ENCODE data around the gene MTERF1. TPM values are rescaled to one million over a fixed set of nuclear protein-coding genes. Genes with fewer than 3 reads are reported as not detected.

MTERF1 gene
- total and polyA plus RNA-seq, 2 experiments from 2014 or later = 14.5 to 19.7 TPM

DNA sequence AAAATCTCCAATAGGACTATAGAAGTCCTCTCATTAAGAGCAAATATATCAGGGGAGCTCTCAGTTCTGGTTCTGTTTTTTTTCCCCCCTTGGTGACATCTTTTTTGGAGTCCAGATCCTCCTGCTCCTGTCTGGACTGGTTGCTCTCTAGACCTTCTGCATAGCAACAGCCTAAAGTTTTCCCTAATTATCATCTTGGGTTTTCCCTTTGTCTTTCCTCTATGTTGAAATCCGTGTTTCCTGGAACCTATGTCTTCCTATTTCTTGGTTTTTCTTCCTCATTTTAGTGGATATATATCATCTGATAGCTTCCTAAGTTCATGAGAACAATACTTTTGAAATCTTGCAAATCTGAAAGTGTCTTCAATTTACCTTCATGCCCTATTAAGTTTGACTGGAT, 29.7 kb upstream of the MTERF1 start (continued):
- TF ChIP-seq, protein P1, sequence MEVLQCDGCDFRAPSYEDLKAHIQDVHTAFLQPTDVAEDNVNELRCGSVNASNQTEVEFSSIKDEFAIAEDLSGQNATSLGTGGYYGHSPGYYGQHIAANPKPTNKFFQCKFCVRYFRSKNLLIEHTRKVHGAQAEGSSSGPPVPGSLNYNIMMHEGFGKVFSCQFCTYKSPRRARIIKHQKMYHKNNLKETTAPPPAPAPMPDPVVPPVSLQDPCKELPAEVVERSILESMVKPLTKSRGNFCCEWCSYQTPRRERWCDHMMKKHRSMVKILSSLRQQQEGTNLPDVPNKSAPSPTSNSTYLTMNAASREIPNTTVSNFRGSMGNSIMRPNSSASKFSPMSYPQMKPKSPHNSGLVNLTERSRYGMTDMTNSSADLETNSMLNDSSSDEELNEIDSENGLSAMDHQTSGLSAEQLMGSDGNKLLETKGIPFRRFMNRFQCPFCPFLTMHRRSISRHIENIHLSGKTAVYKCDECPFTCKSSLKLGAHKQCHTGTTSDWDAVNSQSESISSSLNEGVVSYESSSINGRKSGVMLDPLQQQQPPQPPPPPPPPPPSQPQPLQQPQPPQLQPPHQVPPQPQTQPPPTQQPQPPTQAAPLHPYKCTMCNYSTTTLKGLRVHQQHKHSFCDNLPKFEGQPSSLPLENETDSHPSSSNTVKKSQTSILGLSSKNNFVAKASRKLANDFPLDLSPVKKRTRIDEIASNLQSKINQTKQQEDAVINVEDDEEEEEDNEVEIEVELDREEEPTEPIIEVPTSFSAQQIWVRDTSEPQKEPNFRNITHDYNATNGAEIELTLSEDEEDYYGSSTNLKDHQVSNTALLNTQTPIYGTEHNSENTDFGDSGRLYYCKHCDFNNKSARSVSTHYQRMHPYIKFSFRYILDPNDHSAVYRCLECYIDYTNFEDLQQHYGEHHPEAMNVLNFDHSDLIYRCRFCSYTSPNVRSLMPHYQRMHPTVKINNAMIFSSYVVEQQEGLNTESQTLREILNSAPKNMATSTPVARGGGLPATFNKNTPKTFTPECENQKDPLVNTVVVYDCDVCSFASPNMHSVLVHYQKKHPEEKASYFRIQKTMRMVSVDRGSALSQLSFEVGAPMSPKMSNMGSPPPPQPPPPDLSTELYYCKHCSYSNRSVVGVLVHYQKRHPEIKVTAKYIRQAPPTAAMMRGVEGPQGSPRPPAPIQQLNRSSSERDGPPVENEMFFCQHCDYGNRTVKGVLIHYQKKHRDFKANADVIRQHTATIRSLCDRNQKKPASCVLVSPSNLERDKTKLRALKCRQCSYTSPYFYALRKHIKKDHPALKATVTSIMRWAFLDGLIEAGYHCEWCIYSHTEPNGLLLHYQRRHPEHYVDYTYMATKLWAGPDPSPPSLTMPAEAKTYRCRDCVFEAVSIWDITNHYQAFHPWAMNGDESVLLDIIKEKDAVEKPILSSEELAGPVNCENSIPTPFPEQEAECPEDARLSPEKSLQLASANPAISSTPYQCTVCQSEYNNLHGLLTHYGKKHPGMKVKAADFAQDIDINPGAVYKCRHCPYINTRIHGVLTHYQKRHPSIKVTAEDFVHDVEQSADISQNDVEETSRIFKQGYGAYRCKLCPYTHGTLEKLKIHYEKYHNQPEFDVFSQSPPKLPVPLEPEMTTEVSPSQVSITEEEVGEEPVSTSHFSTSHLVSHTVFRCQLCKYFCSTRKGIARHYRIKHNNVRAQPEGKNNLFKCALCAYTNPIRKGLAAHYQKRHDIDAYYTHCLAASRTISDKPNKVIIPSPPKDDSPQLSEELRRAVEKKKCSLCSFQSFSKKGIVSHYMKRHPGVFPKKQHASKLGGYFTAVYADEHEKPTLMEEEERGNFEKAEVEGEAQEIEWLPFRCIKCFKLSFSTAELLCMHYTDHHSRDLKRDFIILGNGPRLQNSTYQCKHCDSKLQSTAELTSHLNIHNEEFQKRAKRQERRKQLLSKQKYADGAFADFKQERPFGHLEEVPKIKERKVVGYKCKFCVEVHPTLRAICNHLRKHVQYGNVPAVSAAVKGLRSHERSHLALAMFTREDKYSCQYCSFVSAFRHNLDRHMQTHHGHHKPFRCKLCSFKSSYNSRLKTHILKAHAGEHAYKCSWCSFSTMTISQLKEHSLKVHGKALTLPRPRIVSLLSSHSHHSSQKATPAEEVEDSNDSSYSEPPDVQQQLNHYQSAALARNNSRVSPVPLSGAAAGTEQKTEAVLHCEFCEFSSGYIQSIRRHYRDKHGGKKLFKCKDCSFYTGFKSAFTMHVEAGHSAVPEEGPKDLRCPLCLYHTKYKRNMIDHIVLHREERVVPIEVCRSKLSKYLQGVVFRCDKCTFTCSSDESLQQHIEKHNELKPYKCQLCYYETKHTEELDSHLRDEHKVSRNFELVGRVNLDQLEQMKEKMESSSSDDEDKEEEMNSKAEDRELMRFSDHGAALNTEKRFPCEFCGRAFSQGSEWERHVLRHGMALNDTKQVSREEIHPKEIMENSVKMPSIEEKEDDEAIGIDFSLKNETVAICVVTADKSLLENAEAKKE (CRISPR knock-in tag; IDR thresholded peaks at IDR 0.05) = no peak

- Mint-ChIP-seq H3K9me3 (no peaks in the 10 kb centered on the region), H3K36me3 (ENCODE audit: low read depth) (no peaks in the 10 kb centered on the region), H3K4me3 (no peak overlapping the region), H3K27me3 (ENCODE audit: insufficient read depth, low read depth, poor library complexity) (no peaks in the 10 kb centered on the region), H3K4me1 (peaks cover 4% of the 10 kb centered on the region; the same call in 2 of the 3 replicates), H3K27ac (no peak overlapping the region)
- no peak overlapping the region for H3K4me2 ChIP-seq
- ATAC-seq (no peak), DNase-seq (ENCODE audit: low spot score) (no peak)
- H3K79me2 ChIP-seq (replicated peaks; ENCODE audit: insufficient read depth) = no peaks in the 10 kb centered on the region
- no peaks in the 10 kb centered on the region for H3F3A ChIP-seq (replicated peaks; ENCODE audit: low read depth)
- no peaks in the 10 kb centered on the region for H4K20me1 ChIP-seq (replicated peaks; ENCODE audit: insufficient read depth)
- H3K36me3 ChIP-seq (ENCODE audit: insufficient read depth) = no peaks in the 10 kb centered on the region
- H3K4me1 ChIP-seq (ENCODE audit: insufficient read depth) = 0 out of 2 replicates have a peak, but pooled peaks cover 4% of the 10 kb centered on the region
- H3K4me3 ChIP-seq = no peak overlapping the region
- H3K27me3 ChIP-seq (ENCODE audit: insufficient read depth) = no peaks in the 10 kb centered on the region
- no peak overlapping the region for H2AFZ ChIP-seq
- H3K9me2 ChIP-seq (ENCODE audit: insufficient read depth) = no peaks in the 10 kb centered on the region
- no peak overlapping the region for H3K27ac ChIP-seq (ENCODE audit: low read depth)
- TF ChIP-seq CREB1 (CRISPR knock-in tag; IDR thresholded peaks at IDR 0.05; ENCODE audit: low read depth) (no peak), POLR2AphosphoS5 (IDR thresholded peaks at IDR 0.05; ENCODE audit: low read depth) (no peak), EZH2phosphoT487 (IDR thresholded peaks at IDR 0.05; ENCODE audit: unreplicated experiment) (no peak), ETS1 (IDR thresholded peaks at IDR 0.05) (no peak), EZH2 (IDR thresholded peaks at IDR 0.05; ENCODE audit: low read depth, unreplicated experiment) (no peak), STAT1 (IDR thresholded peaks at IDR 0.05; ENCODE audit: unreplicated experiment) (no peak), ZNF331 (CRISPR knock-in tag; IDR thresholded peaks at IDR 0.05; ENCODE audit: low read depth) (no peak), ZNF114 (CRISPR knock-in tag; IDR thresholded peaks at IDR 0.05) (no peak), NANOG (IDR thresholded peaks at IDR 0.05; ENCODE audit: borderline replicate concordance) (no peak)
- TF ChIP-seq, protein P1 (CRISPR knock-in tag; IDR thresholded peaks at IDR 0.05) = no peak
These were observed 19.1 kb upstream of the MTERF1 start for GRCh38 chr7:91899563-91899962.
